ENCODE data around the gene CCT6A. TPM values are rescaled to one million over a fixed set of nuclear protein-coding genes. Genes with fewer than 3 reads are reported as not detected.
"Not testable (repeated sequence)": the region's sequence is repeated elsewhere in the genome, so short reads cannot be mapped to it uniquely, and the experiment has no call there.

CCT6A gene
- total RNA-seq (ENCODE audit: low replicate concordance) = 188 and 193 TPM in 2 replicates

- DNase-seq (ENCODE audit: low read depth) = peak; percentile 97
- no peak for TF ChIP-seq CTCF (IDR thresholded peaks at IDR 0.05; ENCODE audit: insufficient read depth, low read length)
- peak within 1 kb of the TSS; percentile 92 for H3K4me3 ChIP-seq (ENCODE audit: low read depth, low read length)
These were observed at the start of gene CCT6A, which contains the start of gene PSPH for GRCh38 chr7:56051339-56052191. Gene CCT6A, plus strand, starts transcription at chr7:56051765. Its CDS starts 84 bp downstream, at chr7:56051849. Gene PSPH, minus strand, starts transcription at chr7:56051444. Its CDS starts 30,232 bp downstream, at chr7:56021212.

- H3K4me3 ChIP-seq (ENCODE audit: low read depth, low read length) = no peak overlapping the region
- no peak for DNase-seq (ENCODE audit: low read depth)
- TF ChIP-seq CTCF (IDR thresholded peaks at IDR 0.05; ENCODE audit: insufficient read depth, low read length) = no peak
These were observed 47.8 kb upstream of the CCT6A start for GRCh38 chr7:56003749-56004148.

GRCh38 chr7:56007167-56007652, 44.4 kb upstream of the CCT6A start:
- DNase-seq (ENCODE audit: low read depth) = no peak

GRCh38 chr7:56007891-56008290, 43.7 kb upstream of the CCT6A start:
- TF ChIP-seq CTCF (IDR thresholded peaks at IDR 0.05; ENCODE audit: insufficient read depth, low read length) = no peak
- H3K4me3 ChIP-seq (ENCODE audit: low read depth, low read length) = no peak overlapping the region
- DNase-seq (ENCODE audit: low read depth) = no peak

More at GRCh38 chr7:56007167-56007652, 44.4 kb upstream of the CCT6A start:
- no peak for TF ChIP-seq CTCF (IDR thresholded peaks at IDR 0.05; ENCODE audit: insufficient read depth, low read length)
- H3K4me3 ChIP-seq (ENCODE audit: low read depth, low read length) = no peak overlapping the region

- TF ChIP-seq CTCF (IDR thresholded peaks at IDR 0.05; ENCODE audit: insufficient read depth, low read length) = no peak
- no peak for DNase-seq (ENCODE audit: low read depth)
- H3K4me3 ChIP-seq (ENCODE audit: low read depth, low read length) = no peak overlapping the region
These were observed 41.9 kb upstream of the CCT6A start for GRCh38 chr7:56009695-56010094.

- H3K4me3 ChIP-seq (ENCODE audit: low read depth, low read length) = not testable (repeated sequence)
- DNase-seq (ENCODE audit: low read depth) = peak; percentile 45
These were observed 34.5 kb upstream of the CCT6A start for GRCh38 chr7:56017015-56017414.

- no peak for DNase-seq (ENCODE audit: low read depth)
- no peak for TF ChIP-seq CTCF (IDR thresholded peaks at IDR 0.05; ENCODE audit: insufficient read depth, low read length)
- H3K4me3 ChIP-seq (ENCODE audit: low read depth, low read length) = no peak overlapping the region
These were observed 32.1 kb upstream of the CCT6A start for GRCh38 chr7:56019501-56019900.

All from fibroblast of the aortic adventitia (primary cell).